ENCODE results near the gene GRAMD2B.

GRAMD2B gene

DNA sequence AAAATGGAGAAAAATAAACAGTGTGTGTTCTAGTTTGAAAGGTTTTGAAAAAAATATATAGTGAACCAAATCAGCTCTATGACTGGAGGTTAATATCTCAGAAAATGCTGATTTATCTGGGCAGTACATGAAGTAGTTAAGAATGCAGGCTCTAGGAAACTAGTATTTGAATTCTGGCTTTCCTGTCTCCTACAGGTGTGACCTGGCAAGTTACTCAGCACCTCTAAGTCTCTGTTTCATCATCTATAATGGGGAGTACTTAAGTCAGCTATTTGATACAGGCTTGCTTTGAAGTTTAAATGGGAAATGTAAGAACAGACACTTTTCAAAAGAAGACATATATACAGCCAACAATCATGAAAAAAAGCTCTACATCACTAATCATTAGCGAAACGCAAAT lies 5.2 kb downstream of the GRAMD2B start:
- H3K9me3 ChIP-seq (ENCODE audit: control insufficient read depth, insufficient read depth, low read depth, low read length): no peaks in the 10 kb centered on the region
- H3K27ac ChIP-seq (ENCODE audit: extremely low read depth, low read depth, low read length): no peak overlapping the region
- peaks cover 8% of the 10 kb centered on the region; the same call in 1 of the 2 replicates for H3K4me1 ChIP-seq (ENCODE audit: control insufficient read depth, insufficient read depth, low read length)
- ChIA-PET POLR2A (no interaction called here), CTCF (interaction anchor here (1.0 to 1.1 kb wide), 2 partner anchors 9 to 111 kb away, joined by 3 to 6 read pairs; no protein-coding TSS in a partner anchor)
- H3K36me3 ChIP-seq (ENCODE audit: control insufficient read depth in 2 of 2, insufficient read depth in 1 of 2, low read length in 2 of 2): peaks cover 0 to 5% of the 10 kb centered on the region in 2 experiments; a peak in 1 of 3 replicates
- no peak overlapping the region for H3K4me3 ChIP-seq (ENCODE audit: low read depth, low read length)
- TF ChIP-seq, protein P1, sequence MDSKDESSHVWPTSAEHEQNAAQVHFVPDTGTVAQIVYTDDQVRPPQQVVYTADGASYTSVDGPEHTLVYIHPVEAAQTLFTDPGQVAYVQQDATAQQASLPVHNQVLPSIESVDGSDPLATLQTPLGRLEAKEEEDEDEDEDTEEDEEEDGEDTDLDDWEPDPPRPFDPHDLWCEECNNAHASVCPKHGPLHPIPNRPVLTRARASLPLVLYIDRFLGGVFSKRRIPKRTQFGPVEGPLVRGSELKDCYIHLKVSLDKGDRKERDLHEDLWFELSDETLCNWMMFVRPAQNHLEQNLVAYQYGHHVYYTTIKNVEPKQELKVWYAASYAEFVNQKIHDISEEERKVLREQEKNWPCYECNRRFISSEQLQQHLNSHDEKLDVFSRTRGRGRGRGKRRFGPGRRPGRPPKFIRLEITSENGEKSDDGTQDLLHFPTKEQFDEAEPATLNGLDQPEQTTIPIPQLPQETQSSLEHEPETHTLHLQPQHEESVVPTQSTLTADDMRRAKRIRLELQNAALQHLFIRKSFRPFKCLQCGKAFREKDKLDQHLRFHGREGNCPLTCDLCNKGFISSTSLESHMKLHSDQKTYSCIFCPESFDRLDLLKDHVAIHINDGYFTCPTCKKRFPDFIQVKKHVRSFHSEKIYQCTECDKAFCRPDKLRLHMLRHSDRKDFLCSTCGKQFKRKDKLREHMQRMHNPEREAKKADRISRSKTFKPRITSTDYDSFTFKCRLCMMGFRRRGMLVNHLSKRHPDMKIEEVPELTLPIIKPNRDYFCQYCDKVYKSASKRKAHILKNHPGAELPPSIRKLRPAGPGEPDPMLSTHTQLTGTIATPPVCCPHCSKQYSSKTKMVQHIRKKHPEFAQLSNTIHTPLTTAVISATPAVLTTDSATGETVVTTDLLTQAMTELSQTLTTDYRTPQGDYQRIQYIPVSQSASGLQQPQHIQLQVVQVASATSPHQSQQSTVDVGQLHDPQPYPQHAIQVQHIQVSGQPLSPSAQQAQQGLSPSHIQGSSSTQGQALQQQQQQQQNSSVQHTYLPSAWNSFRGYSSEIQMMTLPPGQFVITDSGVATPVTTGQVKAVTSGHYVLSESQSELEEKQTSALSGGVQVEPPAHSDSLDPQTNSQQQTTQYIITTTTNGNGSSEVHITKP (tag by site-specific recombination; IDR thresholded peaks at IDR 0.05): no peak
- TF ChIP-seq HOXC10 (CRISPR knock-in tag; IDR thresholded peaks at IDR 0.05): no peak
- TF ChIP-seq, protein P2, sequence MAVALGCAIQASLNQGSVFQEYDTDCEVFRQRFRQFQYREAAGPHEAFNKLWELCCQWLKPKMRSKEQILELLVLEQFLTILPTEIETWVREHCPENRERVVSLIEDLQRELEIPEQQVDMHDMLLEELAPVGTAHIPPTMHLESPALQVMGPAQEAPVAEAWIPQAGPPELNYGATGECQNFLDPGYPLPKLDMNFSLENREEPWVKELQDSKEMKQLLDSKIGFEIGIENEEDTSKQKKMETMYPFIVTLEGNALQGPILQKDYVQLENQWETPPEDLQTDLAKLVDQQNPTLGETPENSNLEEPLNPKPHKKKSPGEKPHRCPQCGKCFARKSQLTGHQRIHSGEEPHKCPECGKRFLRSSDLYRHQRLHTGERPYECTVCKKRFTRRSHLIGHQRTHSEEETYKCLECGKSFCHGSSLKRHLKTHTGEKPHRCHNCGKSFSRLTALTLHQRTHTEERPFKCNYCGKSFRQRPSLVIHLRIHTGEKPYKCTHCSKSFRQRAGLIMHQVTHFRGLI (tag by site-specific recombination; IDR thresholded peaks at IDR 0.05): no peak
- no peak for TF ChIP-seq YY1 (tag by site-specific recombination; IDR thresholded peaks at IDR 0.05)
- TF ChIP-seq ZNF391 (tag by site-specific recombination; IDR thresholded peaks at IDR 0.05; ENCODE audit: borderline replicate concordance, low read depth): no peak
- TF ChIP-seq BCL11A (tag by site-specific recombination; IDR thresholded peaks at IDR 0.05; ENCODE audit: low read depth): no peak
- no peak for TF ChIP-seq ZNF792 (tag by site-specific recombination; IDR thresholded peaks at IDR 0.05)
- no peak for TF ChIP-seq ZNF747 (tag by site-specific recombination; IDR thresholded peaks at IDR 0.05)
- no peak for TF ChIP-seq ZNF654 (tag by site-specific recombination; IDR thresholded peaks at IDR 0.05; ENCODE audit: low read depth)
- no peak for TF ChIP-seq ZBTB21 (tag by site-specific recombination; IDR thresholded peaks at IDR 0.05)
- no peak for TF ChIP-seq ZNF660 (tag by site-specific recombination; IDR thresholded peaks at IDR 0.05)
- TF ChIP-seq ZNF394 (tag by site-specific recombination; IDR thresholded peaks at IDR 0.05; ENCODE audit: borderline replicate concordance): no peak
- TF ChIP-seq ZNF404 (tag by site-specific recombination; IDR thresholded peaks at IDR 0.05): no peak
- no peak for TF ChIP-seq ZNF157 (tag by site-specific recombination; IDR thresholded peaks at IDR 0.05)
- TF ChIP-seq GLI4 (tag by site-specific recombination; IDR thresholded peaks at IDR 0.05): no peak

DNA sequence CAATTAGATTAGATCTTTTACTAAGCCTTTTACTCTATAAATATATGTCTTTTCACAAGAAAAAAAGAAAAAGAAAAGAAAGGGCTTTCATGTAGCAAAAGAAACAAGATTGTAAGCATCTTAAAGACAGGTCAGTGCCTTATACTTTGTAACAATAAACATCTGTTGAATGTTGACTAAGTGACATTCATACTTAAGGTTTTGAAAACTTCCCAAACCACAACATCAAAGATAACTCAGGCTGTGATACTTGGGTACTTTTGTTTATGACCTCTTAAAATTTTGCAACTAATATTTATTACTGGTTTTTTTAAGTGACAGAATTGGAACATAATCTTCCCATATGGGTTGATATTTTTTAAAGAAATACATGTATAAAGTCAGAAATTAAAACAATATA lies 7.4 kb downstream of the GRAMD2B start:
- H3K9me3 ChIP-seq (ENCODE audit: control insufficient read depth, insufficient read depth, low read depth, low read length): no peaks in the 10 kb centered on the region
- peaks cover 0 to 5% of the 10 kb centered on the region in 2 experiments; a peak in 1 of 3 replicates for H3K36me3 ChIP-seq (ENCODE audit: control insufficient read depth in 2 of 2, insufficient read depth in 1 of 2, low read length in 2 of 2)
- H3K4me3 ChIP-seq (ENCODE audit: low read depth, low read length): no peak overlapping the region
- no peaks in the 10 kb centered on the region for H3K4me1 ChIP-seq (ENCODE audit: control insufficient read depth, insufficient read depth, low read length)
- POLR2A ChIA-PET: no interaction called here
- H3K27ac ChIP-seq (ENCODE audit: extremely low read depth, low read depth, low read length): no peak overlapping the region
- TF ChIP-seq ZNF560 (tag by site-specific recombination; IDR thresholded peaks at IDR 0.05; ENCODE audit: borderline replicate concordance): no peak
- TF ChIP-seq OSR2 (tag by site-specific recombination; IDR thresholded peaks at IDR 0.05): no peak
- no peak for TF ChIP-seq ZNF341 (tag by site-specific recombination; IDR thresholded peaks at IDR 0.05; ENCODE audit: low read depth)
- TF ChIP-seq ZNF239 (tag by site-specific recombination; IDR thresholded peaks at IDR 0.05): no peak
- TF ChIP-seq ZNF132 (tag by site-specific recombination; IDR thresholded peaks at IDR 0.05; ENCODE audit: borderline replicate concordance): no peak
- TF ChIP-seq MYNN (tag by site-specific recombination; IDR thresholded peaks at IDR 0.05; ENCODE audit: borderline replicate concordance): no peak
- TF ChIP-seq KLF9 (tag by site-specific recombination; IDR thresholded peaks at IDR 0.05; ENCODE audit: low read depth): no peak
- TF ChIP-seq BCL11A (tag by site-specific recombination; IDR thresholded peaks at IDR 0.05; ENCODE audit: low read depth): no peak
- TF ChIP-seq, protein P3, sequence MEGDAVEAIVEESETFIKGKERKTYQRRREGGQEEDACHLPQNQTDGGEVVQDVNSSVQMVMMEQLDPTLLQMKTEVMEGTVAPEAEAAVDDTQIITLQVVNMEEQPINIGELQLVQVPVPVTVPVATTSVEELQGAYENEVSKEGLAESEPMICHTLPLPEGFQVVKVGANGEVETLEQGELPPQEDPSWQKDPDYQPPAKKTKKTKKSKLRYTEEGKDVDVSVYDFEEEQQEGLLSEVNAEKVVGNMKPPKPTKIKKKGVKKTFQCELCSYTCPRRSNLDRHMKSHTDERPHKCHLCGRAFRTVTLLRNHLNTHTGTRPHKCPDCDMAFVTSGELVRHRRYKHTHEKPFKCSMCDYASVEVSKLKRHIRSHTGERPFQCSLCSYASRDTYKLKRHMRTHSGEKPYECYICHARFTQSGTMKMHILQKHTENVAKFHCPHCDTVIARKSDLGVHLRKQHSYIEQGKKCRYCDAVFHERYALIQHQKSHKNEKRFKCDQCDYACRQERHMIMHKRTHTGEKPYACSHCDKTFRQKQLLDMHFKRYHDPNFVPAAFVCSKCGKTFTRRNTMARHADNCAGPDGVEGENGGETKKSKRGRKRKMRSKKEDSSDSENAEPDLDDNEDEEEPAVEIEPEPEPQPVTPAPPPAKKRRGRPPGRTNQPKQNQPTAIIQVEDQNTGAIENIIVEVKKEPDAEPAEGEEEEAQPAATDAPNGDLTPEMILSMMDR (tag by site-specific recombination; IDR thresholded peaks at IDR 0.05): no peak
- TF ChIP-seq SP7 (tag by site-specific recombination; IDR thresholded peaks at IDR 0.05): no peak
- TF ChIP-seq, protein P4, sequence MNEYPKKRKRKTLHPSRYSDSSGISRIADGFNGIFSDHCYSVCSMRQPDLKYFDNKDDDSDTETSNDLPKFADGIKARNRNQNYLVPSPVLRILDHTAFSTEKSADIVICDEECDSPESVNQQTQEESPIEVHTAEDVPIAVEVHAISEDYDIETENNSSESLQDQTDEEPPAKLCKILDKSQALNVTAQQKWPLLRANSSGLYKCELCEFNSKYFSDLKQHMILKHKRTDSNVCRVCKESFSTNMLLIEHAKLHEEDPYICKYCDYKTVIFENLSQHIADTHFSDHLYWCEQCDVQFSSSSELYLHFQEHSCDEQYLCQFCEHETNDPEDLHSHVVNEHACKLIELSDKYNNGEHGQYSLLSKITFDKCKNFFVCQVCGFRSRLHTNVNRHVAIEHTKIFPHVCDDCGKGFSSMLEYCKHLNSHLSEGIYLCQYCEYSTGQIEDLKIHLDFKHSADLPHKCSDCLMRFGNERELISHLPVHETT (tag by site-specific recombination; IDR thresholded peaks at IDR 0.05): no peak
- TF ChIP-seq ZNF660 (tag by site-specific recombination; IDR thresholded peaks at IDR 0.05): no peak
- CTCF ChIA-PET: no interaction called here

Data from HEK293 (cell line).